HG03025 (cell line): Measurements from ENCODE around the gene DRC1.

Source experiments
- ATAC-seq: cut with Tn5 transposase; IDR thresholded peaks from one replicate; pipeline ENCODE4 v1.9.1; 2021; ENCODE audit warnings: mild to moderate bottlenecking, moderate library complexity; ENCODE audit not compliant: unreplicated experiment, low FRiP score

Gene DRC1

DNA sequence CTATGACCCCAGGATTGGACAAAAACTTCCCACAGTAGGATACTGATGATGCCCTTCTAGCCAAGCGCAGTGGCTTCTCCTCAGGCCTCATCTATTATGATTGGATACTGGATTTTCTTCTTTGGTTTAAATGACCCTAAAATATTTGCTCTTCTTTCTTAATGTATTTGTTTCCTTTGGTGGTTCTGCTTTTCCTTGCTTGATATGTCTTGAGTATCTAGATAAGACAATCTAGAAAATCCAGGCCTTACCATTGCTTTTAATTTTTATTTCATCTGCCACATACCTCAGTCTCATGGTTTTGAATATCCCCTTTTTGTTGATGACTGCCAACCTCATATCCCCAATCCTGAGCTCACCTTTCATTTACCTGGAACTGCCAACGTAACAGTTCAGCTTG lies 40.6 kb downstream of the DRC1 start:
- no peak for ATAC-seq

DNA sequence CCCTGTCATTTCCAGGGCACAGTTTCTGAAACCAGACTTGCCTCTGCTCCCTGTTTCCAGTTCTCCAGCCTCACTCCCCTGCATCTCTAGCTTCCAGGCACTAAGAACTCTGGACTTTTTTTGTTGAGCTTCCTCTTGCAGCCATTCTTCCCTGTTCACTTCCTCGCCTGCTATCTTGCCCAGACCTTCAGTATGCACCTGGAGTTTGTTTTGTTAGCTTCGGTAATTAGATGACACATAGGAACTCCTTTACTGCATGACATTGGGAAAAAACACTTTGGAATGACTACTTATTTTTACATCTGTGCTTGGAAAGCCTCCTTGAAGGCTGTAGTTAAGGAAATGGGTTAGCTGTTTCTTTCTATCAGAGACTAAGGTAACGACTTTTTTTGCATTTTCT lies 41.0 kb downstream of the DRC1 start:
- no peak for ATAC-seq

DNA sequence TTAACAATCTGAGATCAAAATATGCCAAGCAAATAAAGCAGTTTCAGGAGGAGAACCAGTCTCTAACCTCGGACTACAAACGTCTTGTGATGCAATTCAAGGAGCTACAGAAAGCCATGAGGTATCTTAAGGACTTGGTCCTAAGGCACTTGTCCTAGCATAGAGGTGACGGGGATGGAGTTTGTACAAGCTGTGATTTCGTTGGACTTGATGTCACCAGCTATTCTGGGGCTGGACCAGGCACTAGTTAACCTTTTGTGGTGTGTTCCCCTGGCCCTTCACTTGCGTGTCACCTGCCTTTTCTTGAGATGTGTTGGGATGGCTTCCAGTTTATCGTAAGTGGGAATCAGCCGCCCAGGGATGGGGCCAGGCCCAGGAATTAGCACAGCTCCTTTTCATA lies 42.5 kb downstream of the DRC1 start:
- ATAC-seq = no peak

DNA sequence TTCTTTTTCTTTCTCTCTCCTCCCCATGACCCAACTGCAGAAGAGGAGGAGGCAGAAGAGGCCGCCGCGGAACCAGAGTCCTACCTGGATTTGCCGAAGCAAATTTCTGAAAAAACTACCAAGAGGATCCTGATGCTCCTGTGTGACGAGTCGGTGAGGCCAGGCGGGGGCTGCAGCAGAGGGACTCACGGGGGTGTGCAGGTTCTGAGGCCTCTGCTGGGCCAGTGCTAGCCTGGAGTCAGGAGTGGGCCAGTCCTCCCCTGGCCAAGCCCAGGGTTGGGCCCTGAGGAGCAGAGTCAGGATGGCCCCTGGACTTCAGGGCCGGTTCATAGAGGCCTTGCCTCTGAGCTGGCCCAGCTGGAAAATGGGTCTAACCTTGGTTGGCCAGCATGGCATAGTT lies 46.9 kb downstream of the DRC1 start:
- no peak for ATAC-seq

DNA sequence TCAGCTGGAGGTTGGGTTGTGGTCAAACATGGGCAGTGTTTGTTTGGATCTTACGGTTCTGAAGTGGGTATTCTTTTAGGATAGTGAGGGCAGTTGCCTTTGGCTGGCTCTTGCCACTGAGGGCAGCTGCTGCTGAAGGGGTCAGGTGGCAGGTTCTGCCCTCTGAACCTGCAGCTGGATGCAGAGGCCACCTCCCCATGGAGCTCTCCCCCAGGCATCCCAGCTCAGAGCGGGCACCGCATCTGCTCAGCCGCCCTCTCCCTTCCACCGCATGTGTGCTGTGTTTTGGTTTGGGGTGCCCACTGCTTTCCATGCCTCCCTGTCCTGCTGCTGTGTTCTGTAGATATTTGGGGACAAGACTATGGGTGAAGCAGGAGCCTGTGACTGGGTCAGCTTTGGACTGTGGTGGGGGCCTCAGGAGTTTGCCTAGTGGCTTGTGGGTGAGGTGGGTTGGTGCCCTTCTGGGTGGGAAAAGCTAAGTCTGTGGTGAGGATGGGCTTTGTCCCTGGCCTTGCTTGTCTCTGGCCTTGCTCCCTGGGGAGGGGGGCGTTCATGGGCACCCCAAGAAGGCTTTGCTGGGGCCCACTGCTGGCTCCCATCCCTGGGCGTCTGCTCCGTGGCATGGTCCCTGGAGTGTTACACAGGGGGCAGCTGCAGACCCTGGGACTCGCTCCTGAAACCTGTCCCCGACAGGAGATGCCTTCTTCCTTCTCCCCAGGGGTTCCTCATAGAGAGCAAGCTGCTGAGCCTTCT lies 47.7 kb downstream of the DRC1 start:
- no peak for ATAC-seq

DNA sequence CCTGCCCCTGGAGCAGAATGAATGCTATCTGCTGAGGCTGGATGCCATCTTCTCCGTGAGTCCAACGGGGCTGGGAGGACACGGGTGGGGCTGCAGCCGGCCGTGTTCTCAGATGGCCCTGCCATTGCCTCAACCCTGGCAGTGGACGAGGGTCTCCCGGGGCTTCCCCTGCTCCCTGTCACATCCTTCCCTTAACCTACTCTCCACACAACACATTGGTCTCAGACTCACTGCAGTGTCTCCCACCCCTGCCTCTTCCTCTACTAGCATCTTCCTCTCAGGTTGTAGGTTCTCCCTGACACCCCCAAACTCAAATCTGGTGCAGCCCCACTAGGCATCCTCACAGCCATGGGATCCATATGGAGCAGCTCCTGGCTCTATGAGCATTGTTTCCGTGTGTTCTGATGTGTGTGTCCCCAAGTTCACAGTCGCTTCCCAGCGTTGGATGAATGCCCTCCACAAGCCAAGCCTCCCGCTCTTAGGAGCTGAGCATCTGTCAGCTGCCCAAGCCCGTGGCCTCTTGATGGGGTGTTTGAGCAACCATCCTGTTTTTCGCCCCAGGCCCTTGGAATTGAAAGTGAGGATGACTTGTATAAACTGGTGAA lies 48.4 kb downstream of the DRC1 start:
- ATAC-seq = no peak

DNA sequence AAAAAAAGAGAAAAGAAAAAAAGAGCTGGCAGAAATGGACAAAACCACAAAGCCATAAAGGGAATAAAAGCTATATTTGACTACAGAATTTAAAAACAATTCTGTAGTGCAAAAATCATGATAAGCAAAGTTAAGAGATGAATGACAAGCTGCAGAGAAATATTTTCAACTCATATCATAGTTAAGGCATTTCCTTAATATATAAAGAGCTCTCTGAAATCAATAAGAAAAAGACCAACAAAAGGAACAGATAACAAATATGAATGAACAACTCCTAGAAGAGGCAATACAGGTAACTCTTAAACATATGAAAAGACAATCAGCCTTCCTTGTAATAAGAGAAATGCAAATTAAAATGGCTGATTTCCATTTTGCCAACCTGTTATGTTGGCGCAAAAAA lies 50.0 kb downstream of the DRC1 start:
- no peak for ATAC-seq

DNA sequence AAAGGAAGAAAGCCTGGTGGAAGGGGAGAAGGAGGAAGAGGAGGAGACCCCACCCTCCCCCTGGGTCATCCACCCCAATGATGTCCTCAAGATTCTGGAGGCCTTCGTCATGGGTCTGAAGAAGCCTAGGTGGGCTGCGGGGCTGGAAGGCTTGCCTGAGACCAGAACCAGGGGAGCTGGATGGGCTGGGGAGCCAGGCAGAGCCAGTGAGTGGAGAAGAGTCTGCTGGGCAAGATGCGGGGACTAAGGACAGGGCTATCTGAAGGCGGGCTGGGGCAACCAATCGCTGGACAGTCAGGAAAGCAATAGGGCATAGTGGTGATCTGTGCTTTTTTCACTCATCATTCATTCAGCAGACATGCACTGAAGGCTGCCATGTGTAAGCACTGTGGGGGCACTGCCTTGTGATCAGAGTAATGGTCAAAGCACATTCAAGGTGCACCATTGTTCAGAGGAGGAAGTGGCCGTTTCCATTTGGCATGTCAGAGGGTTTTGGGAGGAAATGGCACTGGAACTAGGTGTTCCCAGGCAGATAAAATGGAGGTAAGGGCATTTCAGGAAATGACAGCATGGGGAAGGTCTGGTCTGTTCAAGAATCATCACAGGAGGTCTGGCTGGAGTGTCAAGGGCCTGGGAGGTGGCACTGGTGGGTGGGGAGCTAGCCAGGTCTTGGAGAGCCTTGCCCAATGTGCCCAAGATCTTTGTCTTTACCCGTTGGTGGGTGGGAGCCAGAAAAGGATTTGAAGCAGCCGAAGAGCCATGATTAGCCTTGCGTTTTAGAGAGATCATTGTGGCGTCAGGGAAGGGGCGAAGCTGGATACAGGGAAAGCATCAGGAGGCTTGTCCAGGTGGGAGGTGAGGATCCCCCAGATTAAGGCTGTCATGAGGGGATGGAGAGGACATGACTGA lies 52.0 kb downstream of the DRC1 start:
- ATAC-seq = no peak

DNA sequence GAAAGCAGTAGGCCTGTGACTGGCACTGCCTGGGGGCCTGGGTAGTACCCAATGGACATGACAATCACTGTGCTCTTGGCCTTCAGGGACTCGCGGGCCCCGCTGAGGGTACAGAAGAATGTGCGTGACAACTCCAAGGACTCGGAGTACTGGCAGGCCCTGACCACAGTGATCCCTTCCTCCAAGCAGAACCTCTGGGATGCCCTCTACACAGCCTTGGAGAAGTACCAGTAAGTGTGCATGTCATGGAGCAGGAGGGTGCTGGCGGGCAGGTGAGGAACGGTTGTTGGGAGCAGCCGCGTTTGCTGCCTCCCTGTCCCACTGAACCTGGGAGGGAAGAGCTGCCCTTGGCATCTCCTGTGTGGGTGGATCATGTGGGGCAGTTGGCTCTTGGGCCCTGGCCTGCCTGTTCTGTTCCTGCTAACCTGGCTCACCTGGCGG lies 52.9 kb downstream of the DRC1 start:
- ATAC-seq = no peak

DNA sequence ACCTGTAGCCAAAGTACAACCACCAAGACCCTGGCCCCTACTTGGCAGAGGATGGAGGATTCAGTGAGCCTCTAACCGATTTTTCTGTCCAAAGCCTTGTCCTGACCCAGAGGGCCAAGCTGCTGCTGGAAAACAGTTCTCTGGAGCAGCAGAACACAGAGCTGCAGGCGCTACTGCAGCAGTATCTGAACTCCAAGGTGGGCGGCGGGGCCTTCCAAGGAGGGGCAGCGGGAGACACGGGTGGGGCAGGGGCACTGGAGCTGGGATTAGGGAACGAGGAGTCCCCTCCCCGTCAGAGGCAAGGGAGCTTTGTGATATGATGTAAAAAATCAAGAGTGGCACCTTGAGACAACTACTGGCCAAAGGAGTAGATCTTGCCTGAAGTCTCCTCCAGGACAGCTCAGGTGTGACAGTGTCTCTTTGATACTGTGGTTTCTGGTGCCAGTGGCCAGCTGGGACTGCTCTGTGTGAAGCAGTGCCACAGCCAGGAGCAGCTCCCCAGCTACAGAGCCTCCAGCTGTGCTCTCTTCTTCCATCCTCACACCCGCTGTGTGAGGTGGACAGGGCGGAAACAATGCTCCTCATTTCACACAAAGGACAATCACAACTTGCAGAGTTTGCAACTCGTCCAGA lies 53.4 kb downstream of the DRC1 start:
- ATAC-seq = no peak

DNA sequence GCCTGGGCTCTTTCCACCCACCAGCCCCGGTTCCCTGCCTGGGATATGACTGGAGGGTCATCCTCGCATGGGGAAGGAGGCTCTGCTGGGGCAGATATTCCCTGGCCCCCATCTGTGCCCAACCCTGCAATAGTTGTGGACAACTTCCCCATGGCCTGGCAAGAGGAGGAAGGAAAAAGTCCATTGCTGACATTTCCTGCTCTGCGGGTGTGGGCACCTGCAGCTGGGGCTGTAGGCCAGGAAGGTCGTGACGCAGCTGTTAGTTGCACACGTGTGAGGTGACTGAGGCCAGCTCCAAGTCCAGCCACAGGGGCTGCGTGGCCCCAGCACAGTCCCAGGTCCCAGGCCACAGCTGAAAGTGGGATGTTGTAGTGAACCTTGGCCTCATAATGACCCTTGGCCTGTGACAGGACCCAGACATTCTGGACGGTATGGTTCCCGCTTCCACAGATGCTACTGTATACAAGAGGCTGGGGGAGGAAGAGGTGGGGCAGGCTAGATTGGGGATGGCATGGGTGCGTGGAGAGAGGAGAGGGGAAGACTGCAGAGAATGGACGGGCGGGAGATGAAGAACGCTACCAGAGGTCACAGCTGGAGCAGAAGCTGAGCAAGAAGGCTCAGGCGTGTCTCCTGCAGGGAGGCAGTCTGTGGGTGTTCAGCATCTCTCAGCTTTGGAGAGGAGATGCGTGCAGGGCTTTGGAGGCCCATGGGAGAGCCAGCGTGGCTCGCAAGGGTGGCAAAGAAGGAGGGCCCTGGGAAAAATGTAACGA lies 54.1 kb downstream of the DRC1 start:
- no peak for ATAC-seq

DNA sequence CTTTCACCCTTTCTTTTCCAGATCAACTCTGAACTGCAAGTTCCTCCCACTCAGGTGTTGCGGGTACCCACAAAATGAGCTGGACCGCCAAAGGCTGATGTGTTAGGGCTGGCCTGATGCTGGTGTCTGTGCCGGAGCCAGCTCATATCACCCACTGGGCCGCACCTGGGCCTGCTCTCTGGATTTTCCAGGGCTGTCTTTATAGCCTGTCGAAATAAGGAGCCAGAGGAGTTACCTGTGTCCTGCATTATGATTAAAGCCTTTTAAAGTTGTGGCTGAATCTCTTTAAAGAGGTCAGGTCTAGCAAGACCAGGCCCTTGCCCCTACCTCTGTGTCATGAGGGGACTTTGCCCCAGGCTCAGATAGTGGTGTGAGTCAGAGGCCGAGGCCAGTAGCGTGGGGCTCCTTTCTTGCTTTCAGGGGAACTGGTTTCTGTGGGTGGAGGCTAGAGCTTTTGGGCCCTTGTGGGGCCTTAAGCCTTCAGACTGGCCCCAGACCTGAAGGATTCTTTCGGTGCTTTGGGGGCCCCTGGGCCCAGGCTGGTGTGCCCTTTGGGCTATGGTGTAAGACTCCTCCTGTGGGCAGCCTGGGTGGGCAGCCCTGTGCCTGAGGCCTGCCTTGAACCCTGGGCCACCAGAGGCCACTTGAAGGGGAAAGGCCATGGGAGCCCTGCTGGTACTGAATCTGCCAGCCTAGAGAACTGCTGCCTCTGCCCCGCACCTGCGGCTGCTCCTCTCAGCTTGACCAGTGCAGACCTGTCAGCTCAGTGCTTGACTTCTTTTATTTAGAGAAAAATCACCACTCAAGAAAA lies 54.9 kb downstream of the DRC1 start:
- no peak for ATAC-seq

DNA sequence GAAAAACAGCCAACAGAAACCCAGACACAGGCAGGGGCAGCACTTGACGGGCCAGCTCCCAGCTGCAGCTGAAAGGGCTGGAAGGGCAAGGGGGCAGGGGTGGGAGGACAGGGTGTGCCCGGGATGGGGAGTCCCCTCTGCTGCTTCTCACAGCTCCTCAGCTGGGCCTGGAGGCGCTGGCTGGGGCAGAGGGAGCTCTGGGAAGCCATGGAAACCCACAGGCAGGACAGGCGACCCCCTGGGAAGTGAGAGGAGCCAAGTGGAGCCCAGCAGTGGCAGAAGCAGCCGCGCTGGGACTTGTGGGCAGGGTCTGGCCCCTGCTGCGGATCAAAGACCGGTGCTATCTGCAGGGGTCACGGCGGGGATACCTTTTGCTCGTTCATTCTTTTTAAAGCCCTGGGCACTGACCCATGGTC lies 55.5 kb downstream of the DRC1 start:
- no peak for ATAC-seq

DNA sequence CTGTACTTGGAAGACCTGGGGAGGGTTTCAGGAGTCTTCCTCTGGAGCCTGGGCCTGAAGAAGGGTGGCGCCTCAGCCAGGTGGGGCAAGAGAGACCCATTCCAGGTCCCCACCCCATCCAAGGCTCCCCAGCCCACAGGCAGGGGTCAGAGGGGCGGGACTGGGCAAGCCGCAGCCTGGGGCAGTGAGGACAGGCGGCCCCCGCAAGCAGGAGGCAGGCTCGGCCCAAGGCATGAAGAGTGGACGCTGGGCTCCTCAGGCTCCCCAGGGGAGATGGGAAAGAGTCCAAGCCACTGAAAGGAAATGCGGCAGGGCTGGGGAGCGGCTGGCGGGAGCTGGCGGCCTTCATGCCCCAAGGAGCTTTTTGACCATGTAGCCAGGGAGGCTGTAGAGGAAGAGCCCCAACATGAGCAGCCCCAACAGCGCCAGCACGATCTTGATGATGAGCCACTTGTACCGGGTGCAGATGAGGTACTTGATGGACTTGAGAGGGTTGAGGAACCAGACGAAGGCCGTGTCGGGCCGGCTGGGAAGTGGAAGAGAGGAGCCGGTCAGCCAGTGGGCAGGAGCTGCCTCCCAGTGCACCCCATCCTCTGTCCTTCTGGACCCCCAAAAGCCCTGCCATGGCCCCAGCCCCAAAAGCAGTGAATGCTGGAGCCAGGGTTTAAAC lies 56.1 kb downstream of the DRC1 start:
- no peak for ATAC-seq

DNA sequence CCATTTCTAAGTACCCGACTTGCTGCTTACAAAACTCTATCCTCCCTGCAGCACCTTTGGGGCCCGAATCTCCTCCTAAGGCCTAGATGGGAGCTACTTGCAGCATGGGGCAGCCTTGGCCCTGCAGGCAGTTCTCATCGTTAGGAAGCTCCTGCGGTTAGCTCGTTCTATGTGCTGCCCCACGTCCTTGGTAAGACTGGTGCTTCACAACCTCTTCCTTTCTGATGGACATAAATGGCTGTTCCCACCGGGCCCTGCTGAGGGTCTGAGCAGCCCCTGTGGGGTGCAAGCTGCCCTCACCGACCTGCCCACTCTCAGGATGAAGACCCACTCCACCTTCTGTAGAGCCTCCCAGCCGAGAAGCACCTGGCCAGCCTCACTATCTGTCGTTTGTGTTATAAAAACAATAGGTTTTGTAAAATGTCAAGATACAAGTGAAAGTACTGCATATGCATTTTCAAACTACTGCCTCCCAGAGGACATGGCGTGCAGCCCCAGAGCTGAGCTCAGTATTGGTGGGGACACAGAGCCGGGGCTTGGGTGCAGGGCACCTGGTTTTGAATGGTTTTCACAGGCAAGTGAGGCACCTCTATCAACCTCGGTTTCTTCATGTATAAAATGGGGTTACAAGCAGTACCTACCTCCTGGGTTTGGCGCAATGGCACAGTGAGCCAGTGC lies 56.8 kb downstream of the DRC1 start:
- ATAC-seq = no peak

DNA sequence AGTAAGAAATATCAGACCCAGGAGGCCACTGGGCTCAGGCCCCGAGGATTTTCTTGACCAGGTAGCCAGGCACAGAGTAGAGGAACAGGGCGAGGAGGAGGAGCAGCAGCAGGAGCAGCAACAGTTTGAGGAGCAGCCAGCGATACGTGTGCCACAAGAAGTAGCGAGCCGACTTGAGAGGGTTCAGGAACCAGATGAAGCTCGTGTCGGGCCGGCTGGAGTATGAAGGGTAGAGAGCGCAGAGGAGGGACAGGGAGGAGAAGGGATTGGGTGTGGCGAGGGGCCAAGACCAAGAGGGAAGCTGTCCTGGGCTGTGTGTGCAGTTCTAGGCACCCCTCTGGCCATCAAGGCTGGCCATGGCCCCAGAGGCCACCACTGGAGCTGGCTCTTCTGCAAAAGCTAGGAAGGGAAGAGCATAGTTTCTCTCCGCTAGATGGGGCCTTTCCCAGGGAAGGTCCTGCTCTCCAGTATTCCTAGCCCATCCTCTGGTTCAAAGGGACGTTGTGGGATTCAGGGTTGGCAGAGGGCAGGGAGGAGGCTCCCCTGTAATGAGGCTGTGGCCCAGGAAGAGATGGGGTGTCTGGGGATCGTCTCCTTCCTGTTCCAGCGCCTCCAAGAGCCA lies 58.4 kb downstream of the DRC1 start:
- ATAC-seq = no peak

DNA sequence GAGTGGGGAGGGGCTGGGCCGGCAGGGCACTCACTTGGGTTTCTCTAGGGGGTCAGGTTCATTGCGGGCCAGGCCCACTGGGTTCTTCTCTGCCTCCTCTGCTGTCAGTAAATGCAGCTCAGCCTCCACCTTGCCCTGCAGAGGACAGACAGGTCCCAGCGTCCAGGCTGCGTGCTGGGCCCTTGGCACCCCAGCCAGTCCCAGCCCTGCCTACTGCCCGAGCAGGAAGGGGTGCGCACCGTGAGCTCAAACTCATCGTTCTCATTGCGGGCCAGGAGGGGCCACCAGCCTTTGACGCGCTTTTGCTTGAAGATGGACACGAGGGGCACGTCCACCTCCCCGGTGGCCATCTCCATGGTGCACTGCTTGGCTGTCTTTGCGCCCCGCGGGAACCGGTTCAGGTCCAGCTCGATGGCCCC lies 58.9 kb downstream of the DRC1 start:
- no peak for ATAC-seq

DNA sequence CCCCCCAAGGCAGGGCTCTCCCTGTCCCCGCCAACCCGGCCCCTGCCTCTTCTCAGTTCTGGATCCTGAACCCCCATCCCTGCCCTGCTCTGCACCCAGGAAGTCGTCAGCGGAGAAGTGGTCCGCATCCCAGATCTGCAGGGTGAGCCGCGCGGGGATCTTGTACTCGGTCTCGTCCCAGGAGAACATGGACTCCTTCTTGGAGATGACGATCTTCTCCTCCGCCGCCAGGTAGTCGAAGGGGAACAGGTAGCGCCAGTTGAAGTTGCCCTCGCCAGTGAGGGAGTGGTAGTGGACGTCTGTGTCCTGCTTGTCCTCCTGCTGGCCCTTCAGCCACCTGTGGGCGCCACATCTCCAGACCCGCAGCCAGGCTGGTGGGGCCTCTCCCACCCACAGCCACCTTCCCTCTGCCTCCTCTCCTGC lies 59.9 kb downstream of the DRC1 start:
- no peak for ATAC-seq
